ENCODE results near the gene GPC3. TPM values are rescaled to one million over a fixed set of nuclear protein-coding genes. Genes with fewer than 3 reads are reported as not detected.
A peak's percentile ranks its signal among the peaks of the same experiment; 100 is the strongest.

GPC3 gene
- polyA plus RNA-seq, 3 donors, result not detected

DNA sequence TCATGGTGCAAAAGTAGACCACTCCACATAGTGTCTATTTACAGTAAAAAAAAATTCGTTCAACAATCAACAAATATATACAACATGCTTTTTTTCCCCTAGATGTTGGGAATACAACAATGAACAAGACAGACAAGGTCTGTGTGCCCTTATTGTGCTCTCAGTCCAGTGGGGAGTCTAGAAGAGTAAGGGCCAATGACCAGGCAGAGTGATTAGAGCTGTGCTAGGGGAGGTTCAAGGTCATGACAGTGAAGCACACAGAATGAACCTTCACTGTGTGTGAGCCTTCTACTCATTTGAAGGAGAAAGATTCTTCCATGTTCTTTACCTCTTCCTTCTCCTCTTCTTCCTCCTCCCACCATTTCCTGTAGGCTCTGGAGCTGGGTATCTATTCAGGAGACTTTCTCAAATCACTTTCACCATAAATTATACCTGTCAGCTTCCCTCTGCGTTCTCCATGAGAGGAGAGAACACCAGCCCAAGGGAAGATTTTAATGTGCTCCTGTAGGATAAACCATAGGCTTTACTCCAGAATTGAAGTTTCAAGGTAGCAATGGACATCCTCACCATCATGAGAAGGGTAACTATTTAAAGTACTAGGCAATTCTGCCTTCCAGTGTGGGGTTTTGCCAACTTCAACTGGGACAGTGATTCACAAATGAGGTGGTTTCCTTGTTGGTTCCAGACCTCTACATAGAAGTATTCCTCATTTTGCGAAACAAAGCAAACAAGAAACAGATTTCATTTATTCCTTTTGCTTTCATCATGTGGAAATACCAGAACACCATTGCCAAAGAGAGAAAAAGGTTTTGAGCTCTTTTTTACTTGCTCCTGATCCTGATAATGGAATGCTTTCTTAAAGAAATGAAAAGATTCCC is 323.2 kb downstream of the GPC3 start:
- TF ChIP-seq, protein P1, sequence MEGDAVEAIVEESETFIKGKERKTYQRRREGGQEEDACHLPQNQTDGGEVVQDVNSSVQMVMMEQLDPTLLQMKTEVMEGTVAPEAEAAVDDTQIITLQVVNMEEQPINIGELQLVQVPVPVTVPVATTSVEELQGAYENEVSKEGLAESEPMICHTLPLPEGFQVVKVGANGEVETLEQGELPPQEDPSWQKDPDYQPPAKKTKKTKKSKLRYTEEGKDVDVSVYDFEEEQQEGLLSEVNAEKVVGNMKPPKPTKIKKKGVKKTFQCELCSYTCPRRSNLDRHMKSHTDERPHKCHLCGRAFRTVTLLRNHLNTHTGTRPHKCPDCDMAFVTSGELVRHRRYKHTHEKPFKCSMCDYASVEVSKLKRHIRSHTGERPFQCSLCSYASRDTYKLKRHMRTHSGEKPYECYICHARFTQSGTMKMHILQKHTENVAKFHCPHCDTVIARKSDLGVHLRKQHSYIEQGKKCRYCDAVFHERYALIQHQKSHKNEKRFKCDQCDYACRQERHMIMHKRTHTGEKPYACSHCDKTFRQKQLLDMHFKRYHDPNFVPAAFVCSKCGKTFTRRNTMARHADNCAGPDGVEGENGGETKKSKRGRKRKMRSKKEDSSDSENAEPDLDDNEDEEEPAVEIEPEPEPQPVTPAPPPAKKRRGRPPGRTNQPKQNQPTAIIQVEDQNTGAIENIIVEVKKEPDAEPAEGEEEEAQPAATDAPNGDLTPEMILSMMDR (IDR thresholded peaks at IDR 0.05), result no peak
- Histone ChIP-seq H2AFZ (ENCODE audit: insufficient read depth, low read depth, low read length, poor library complexity, severe bottlenecking) (no peak overlapping the region), H3K9ac (ENCODE audit: insufficient read depth, low read length, poor library complexity, severe bottlenecking) (no peak overlapping the region), H3K36me3 (replicated peaks in 1 of 2; ENCODE audit: control insufficient read depth in 1 of 2, insufficient read depth in 2 of 2, low read length in 2 of 2) (no peaks in the 10 kb centered on the region), H3K79me2 (ENCODE audit: insufficient read depth, low read length) (no peaks in the 10 kb centered on the region), H3K27ac (ENCODE audit: low read depth in 1 of 2, low read length in 2 of 2) (no peak overlapping the region), H3K4me1 (ENCODE audit: control insufficient read depth in 1 of 2, insufficient read depth in 2 of 2, low read length in 2 of 2) (no peaks in the 10 kb centered on the region), H3K4me2 (replicated peaks; ENCODE audit: extremely low read depth, low read length, poor library complexity, severe bottlenecking) (no peak overlapping the region), H3K9me3 (replicated peaks in 1 of 2; ENCODE audit: control insufficient read depth in 1 of 2, insufficient read depth in 1 of 2, low read length in 2 of 2) (no peaks in the 10 kb centered on the region), H3K4me3 (replicated peaks in 1 of 3; ENCODE audit: low read depth in 2 of 3, low read length in 3 of 3) (no peak overlapping the region), H3K27me3 (ENCODE audit: control insufficient read depth in 2 of 2, insufficient read depth in 2 of 2, low read length in 2 of 2) (no peaks in the 10 kb centered on the region), H4K20me1 (ENCODE audit: insufficient read depth, low read length) (no peaks in the 10 kb centered on the region)
- H3K4me1 Mint-ChIP-seq, result no peaks in the 10 kb centered on the region
- no peaks in the 10 kb centered on the region for H3K36me3 Mint-ChIP-seq
- peak overlapping the region in 1 of 7 donors; percentile 43 for H3K27ac Mint-ChIP-seq
- intact Hi-C loops (cut with micrococcal nuclease), result no loop called here
- H3K27me3 Mint-ChIP-seq (ENCODE audit: low read depth in 3 of 3), result peaks cover 0 to 5% (median 2%) of the 10 kb centered on the region in 3 donors
- H3K4me3 Mint-ChIP-seq, result no peak overlapping the region
- peak in 1 of 3 donors; percentile 14 for DNase-seq
- H3K9me3 Mint-ChIP-seq, result no peaks in the 10 kb centered on the region
- no CpG with 5 or more reads among the region's 3 CpGs for WGBS (ENCODE audit: insufficient coverage)

DNA sequence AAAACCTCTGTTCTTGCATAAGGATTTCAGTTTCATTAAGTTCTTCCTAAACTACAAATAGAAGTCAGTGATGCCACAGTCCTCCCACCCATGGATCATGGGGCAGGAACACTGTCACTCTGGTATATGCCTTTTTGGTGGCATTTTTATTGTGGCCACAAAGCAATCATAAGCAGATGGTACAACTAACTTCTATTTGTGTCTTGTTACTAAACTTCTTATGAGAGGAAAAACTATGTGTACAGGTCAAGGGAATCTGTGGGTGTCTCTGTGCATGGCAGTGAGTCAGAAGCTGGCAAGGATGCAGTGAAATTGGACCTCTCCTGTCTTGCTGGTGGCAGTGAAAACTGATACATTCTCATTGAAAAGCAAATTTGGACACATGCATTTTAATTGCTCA is 325.1 kb downstream of the GPC3 start:
- Histone ChIP-seq H2AFZ (ENCODE audit: insufficient read depth, low read depth, low read length, poor library complexity, severe bottlenecking) (no peak overlapping the region), H3K9me3 (replicated peaks in 1 of 2; ENCODE audit: control insufficient read depth in 1 of 2, insufficient read depth in 1 of 2, low read length in 2 of 2) (no peaks in the 10 kb centered on the region), H3K27me3 (ENCODE audit: control insufficient read depth in 2 of 2, insufficient read depth in 2 of 2, low read length in 2 of 2) (no peaks in the 10 kb centered on the region), H3K36me3 (replicated peaks in 1 of 2; ENCODE audit: control insufficient read depth in 1 of 2, insufficient read depth in 2 of 2, low read length in 2 of 2) (no peaks in the 10 kb centered on the region), H3K27ac (ENCODE audit: low read depth in 1 of 2, low read length in 2 of 2) (no peak overlapping the region), H3K4me1 (ENCODE audit: control insufficient read depth in 1 of 2, insufficient read depth in 2 of 2, low read length in 2 of 2) (no peaks in the 10 kb centered on the region), H4K20me1 (ENCODE audit: insufficient read depth, low read length) (no peaks in the 10 kb centered on the region), H3K4me3 (replicated peaks in 1 of 3; ENCODE audit: low read depth in 2 of 3, low read length in 3 of 3) (no peak overlapping the region), H3K79me2 (ENCODE audit: insufficient read depth, low read length) (no peaks in the 10 kb centered on the region), H3K9ac (ENCODE audit: insufficient read depth, low read length, poor library complexity, severe bottlenecking) (no peak overlapping the region), H3K4me2 (replicated peaks; ENCODE audit: extremely low read depth, low read length, poor library complexity, severe bottlenecking) (no peak overlapping the region)
- DNase-seq, result no peak
- H3K4me1 Mint-ChIP-seq, result no peaks in the 10 kb centered on the region
- TF ChIP-seq, protein P1 (IDR thresholded peaks at IDR 0.05), result no peak
- no peak overlapping the region for H3K4me3 Mint-ChIP-seq
- no peaks in the 10 kb centered on the region for H3K9me3 Mint-ChIP-seq
- H3K27me3 Mint-ChIP-seq (ENCODE audit: low read depth in 3 of 3), result peaks cover 0 to 6% (median 2%) of the 10 kb centered on the region in 3 donors
- H3K36me3 Mint-ChIP-seq, result no peaks in the 10 kb centered on the region
- intact Hi-C loops (cut with micrococcal nuclease), result no loop called here
- H3K27ac Mint-ChIP-seq, result no peak overlapping the region
